Daoy (cell line): ENCODE results near the gene RPA4. TPM values are rescaled to one million over a fixed set of nuclear protein-coding genes. Genes with fewer than 3 reads are reported as not detected.
A peak's percentile ranks its signal among the peaks of the same experiment; 100 is the strongest.
"Not testable (repeated sequence)": the region's sequence is repeated elsewhere in the genome, so short reads cannot be mapped to it uniquely, and the experiment has no call there.

Source experiments
- DNase-seq: peaks from one replicate; pipeline ENCODE4 v3.0.0-alpha.2; 2015; ENCODE audit warnings: low read depth
- total RNA-seq: library from RNA; depleted of rRNA; stranded (reverse); fragments of >200 nt; shearing (Covaris generic); gene quantifications from 2 replicates; pipeline ENCODE4 v1.2.3, GENCODE V29; 2014; rRNA removed

RPA4 gene
- total RNA-seq: 0.34 TPM in 1 of 2 replicates, not detected in the other

GRCh38 chrX:96883608-96884007, at the start of gene RPA4:
TSS of gene RPA4 (plus strand) at chrX:96883908. CDS start at chrX:96884311, 403 bp downstream.
- DNase-seq: no peak

- no peak for DNase-seq
Measured at GRCh38 chrX:96834137-96834536, 49.6 kb upstream of the RPA4 start.

DNA sequence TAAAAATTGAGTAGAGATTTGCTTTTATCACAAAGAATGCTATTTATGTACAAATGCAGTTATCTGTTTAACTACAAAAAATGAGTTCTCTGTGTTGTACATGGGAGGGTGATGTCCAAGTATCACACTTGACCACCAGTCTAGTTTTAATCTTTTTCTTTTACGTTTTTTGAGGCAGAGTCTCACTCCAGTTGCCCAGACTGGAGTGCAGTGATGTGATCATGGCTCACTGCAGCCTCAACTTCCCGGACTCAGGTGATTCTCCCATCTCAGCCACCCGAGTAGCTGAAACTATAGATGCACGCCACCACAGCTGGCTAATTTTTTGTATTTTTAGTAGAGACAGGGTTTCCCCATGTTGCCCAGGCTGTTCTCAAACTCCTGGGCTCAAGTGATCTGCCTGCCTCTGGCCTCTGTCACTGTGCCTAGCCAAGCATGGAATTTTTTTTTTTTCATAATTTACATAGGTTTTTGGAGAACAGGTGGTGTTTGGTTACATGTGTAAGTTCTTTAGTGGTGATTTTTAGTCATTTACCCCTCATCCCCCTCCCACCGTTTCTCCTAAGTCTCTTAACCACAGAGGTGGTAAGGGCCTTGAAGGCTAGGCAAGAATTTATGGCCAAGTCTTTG, 47.9 kb upstream of the RPA4 start:
- no peak for DNase-seq

- DNase-seq: no peak
Measured at GRCh38 chrX:96837808-96838207, 45.9 kb upstream of the RPA4 start.

GRCh38 chrX:96838537-96838936, 45.2 kb upstream of the RPA4 start:
- DNase-seq: no peak

DNA sequence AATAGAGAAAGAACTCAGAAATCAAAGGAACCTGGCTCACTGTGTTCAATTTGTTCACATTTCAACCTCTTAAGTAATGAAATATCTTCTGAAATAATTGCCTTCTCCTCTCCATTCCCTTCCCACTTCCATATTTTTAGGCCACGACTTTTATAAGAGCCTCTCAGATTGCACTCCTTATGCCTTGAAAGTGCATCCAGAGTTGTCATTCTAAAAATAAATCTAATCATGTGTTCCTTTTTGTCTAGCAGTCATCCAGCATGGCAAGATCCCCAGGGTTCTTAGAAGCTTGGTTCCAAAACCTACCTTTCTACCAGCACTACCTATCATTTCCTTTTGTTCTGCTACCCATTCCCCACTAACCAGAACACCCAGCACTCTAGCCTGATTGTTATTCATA, 42.4 kb upstream of the RPA4 start:
- no peak for DNase-seq

- DNase-seq: not testable (repeated sequence)
Measured at GRCh38 chrX:96841866-96842265, 41.8 kb upstream of the RPA4 start.

DNA sequence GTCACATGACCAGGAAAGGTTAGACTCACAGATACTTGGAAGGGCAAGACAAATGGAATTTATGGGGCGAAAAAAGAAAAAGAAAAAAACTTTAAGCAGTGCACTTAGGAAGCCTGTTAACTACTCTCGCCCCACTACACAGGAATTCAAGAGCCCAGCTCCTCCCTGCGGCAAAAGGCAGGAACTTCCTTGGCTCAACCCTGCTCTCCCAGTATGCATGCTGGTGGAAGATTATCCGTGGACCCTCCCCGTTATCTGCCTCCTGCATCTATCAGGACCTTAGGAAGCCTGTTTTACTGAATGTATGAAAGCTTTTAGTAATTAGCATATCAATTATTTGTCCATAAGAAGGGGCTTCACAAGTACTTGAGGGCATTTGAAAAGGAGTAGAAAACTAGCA, 40.1 kb upstream of the RPA4 start:
- no peak for DNase-seq

- no peak for DNase-seq
Measured at GRCh38 chrX:96846841-96847240, 36.9 kb upstream of the RPA4 start.

- DNase-seq: not testable (repeated sequence)
Measured at GRCh38 chrX:96859422-96859821, 24.3 kb upstream of the RPA4 start.

GRCh38 chrX:96861218-96861617, 22.5 kb upstream of the RPA4 start:
- no peak for DNase-seq

DNA sequence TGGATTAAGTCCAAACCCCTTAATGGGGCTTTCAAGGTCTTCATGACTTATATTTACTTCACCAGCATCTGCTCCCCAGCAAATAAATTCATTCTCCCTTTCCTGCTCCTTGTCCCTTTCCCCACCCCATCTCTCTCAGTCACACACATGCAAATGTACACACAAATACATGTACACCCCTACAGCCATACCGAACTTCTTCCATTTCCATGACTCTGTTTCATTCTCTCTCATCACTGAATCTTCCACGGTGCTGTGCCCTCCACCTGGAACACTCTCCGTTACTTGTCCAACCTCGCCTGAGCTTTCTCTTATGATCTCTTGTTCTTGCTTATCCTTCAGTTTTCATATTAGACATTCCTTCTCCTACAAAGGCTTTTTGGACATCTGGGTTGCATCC, 22.0 kb upstream of the RPA4 start:
- no peak for DNase-seq

DNA sequence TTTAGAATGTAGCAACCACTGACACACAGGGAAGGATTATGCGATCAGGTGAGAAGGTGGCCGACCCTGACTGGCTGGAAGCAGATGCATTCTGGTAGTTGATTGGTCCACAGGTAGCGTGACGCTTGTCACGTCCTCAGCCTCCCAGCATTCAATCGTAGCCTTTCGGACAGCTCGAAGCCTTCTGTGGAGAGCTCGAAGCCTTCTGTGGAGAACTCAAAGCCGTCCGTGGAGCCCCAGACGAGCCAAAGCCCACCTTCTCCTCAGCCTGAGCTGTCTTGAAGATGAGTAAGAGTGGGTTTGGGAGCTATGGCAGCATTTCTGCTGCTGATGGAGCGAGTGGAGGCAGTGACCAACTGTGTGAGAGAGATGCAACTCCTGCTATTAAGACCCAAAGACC, 319 bp downstream of the RPA4 start:
- no peak for DNase-seq

DNA sequence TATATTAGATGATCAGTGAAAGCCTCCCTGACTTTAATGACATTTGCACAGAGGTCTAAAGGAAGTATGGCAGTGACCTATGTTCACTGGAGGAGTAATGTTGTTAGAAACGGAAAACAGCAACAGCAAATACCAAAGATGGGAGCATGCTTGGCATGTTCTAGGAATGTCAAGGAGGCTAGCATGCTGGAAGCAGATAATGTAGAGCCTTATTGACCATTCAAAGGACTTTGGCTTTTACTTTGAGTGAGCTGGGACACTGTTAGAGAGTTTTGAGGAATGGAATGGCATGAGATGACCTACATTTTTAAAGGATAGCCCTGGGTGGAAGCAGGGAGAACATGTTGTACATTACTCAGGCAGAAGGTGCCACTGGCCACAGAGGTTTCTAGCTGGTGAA, 6.0 kb downstream of the RPA4 start:
- no peak for DNase-seq

- DNase-seq: peak; percentile 1
Measured at GRCh38 chrX:96906741-96907140, 23.0 kb downstream of the RPA4 start.

- no peak for DNase-seq
Measured at GRCh38 chrX:96907516-96908272, 24.0 kb downstream of the RPA4 start.

GRCh38 chrX:96909291-96909690, 25.6 kb downstream of the RPA4 start:
- peak; percentile 0 for DNase-seq

GRCh38 chrX:96918864-96919263, 35.2 kb downstream of the RPA4 start:
- DNase-seq: no peak

DNA sequence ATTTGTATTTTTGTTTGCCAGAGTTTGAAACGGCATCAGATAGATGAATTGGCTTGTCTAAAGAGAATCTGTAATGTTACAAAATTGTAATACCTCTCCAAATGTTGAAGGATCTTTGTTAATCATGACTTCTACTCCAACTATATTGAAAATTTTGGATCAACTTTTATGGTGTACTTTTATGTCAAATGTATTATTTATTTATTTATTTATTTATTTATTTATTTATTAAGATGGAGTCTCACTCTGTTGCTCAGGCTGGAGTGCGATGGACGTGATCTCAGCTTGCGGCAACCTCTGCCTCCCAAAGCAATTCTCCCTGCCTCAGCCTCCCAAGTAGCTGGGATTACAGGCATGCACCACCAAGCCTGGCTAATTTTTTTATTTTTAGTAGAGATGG, 36.0 kb downstream of the RPA4 start:
- DNase-seq: no peak

DNA sequence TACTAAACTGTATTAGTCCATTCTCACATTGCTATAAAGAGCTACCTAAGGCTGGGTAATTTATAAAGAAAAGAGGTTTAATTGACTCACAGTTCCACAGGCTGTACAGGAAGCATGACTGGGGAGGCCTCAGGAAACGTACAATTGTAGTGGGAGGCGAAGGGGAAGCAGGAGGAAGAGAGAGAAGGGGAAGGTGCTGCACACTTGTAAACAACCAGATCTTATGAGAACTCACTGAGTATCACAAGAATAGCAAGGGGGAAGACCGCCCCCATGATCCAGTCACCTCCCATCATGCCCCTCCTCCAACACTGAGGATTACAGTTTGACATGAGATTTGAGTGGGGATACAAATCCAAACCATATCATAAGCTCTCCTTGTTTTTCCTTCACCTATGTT, 40.9 kb downstream of the RPA4 start:
- DNase-seq: no peak

GRCh38 chrX:96929036-96929435, 45.3 kb downstream of the RPA4 start:
- no peak for DNase-seq
